OCI-LY3 (cell line): ENCODE measurements around the gene RPL21.
"Not testable (repeated sequence)": the region's sequence is repeated elsewhere in the genome, so short reads cannot be mapped to it uniquely, and the experiment has no call there.

Source experiments
- H2AFZ ChIP-seq: fragments of 200-600, 300-600 bp; shearing (Covaris generic); 2 replicates; pipeline ENCODE4 v1.6.0; 2014; ENCODE audit warnings: antibody characterized with exemption, low read depth, low read length
- H3K27ac ChIP-seq: fragments of 200-600, 300-600 bp; sonication (generic); 2 replicates; pipeline ENCODE4 v1.5.1; 2014; ENCODE audit warnings: mild to moderate bottlenecking, low read length, moderate library complexity, mixed read lengths
- H3K27me3 ChIP-seq: fragments of 200-600, 300-600 bp; sonication (generic); 2 replicates; pipeline ENCODE4 v1.6.1; 2014; ENCODE audit warnings: low read depth, low read length, mixed read lengths
- H3K36me3 ChIP-seq: fragments of 200-600, 300-600 bp; sonication (generic); replicated peaks from 2 replicates; pipeline ENCODE3; 2014; ENCODE audit warnings: low read depth, low read length, mixed read lengths
- H3K4me1 ChIP-seq: fragments of 300-600, 200-600 bp; sonication (generic); 2 replicates; pipeline ENCODE4 v1.6.1; 2014; ENCODE audit warnings: low read length, mixed read lengths
- H3K4me2 ChIP-seq: fragments of 200-600, 300-600 bp; sonication (generic); 2 replicates; pipeline ENCODE4 v1.6.1; 2014; ENCODE audit warnings: low read length, mixed read lengths
- H3K4me3 ChIP-seq: fragments of 300-600, 200-600 bp; sonication (generic); 2 replicates; pipeline ENCODE4 v1.5.1; 2014; ENCODE audit warnings: antibody characterized with exemption, mild to moderate bottlenecking, low read length, moderate library complexity
- H3K79me2 ChIP-seq: fragments of 300-600, 200-600 bp; shearing (Covaris generic); 2 replicates; pipeline ENCODE4 v1.6.1; 2014; ENCODE audit warnings: mild to moderate bottlenecking, low read length, mixed read lengths
- H3K9ac ChIP-seq: fragments of 300-600, 200-600 bp; shearing (Covaris generic); 2 replicates; pipeline ENCODE4 v1.6.0; 2014; ENCODE audit warnings: mild to moderate bottlenecking, low read length, moderate library complexity
- H3K9me3 ChIP-seq: fragments of 200-600, 300-600 bp; shearing (Covaris generic); 2 replicates; pipeline ENCODE4 v1.6.1; 2014; ENCODE audit warnings: low read length, mixed read lengths; ENCODE audit not compliant: insufficient read depth
- H4K20me1 ChIP-seq: fragments of 200-600, 300-600 bp; sonication (generic); 2 replicates; pipeline ENCODE4 v1.6.1; 2016; ENCODE audit warnings: low read length, mixed read lengths; ENCODE audit not compliant: insufficient read depth
- EZH2phosphoT487 ChIP-seq: fragments of 200-600 bp; shearing (Covaris generic); IDR thresholded peaks from 2 replicates; pipeline ENCODE4 v1.6.1; 2018; ENCODE audit warnings: antibody characterized with exemption, mixed run types, low read depth
- TF ChIP-seq, protein P1 (sequence below): fragments of 200-600, 300-600 bp; sonication (generic); IDR thresholded peaks from 2 replicates; pipeline ENCODE4 v1.5.1; 2014; ENCODE audit warnings: antibody characterized with exemption, low read length, low read depth

The RPL21 gene

GRCh38 chr13:27296496-27296895, 45.1 kb downstream of the RPL21 start:
- H3K79me2 ChIP-seq: no peaks in the 10 kb centered on the region
- no peaks in the 10 kb centered on the region for H3K36me3 ChIP-seq
- H3K27me3 ChIP-seq: peaks cover 50% of the 10 kb centered on the region
- TF ChIP-seq EZH2phosphoT487: no peak
- TF ChIP-seq, protein P1, sequence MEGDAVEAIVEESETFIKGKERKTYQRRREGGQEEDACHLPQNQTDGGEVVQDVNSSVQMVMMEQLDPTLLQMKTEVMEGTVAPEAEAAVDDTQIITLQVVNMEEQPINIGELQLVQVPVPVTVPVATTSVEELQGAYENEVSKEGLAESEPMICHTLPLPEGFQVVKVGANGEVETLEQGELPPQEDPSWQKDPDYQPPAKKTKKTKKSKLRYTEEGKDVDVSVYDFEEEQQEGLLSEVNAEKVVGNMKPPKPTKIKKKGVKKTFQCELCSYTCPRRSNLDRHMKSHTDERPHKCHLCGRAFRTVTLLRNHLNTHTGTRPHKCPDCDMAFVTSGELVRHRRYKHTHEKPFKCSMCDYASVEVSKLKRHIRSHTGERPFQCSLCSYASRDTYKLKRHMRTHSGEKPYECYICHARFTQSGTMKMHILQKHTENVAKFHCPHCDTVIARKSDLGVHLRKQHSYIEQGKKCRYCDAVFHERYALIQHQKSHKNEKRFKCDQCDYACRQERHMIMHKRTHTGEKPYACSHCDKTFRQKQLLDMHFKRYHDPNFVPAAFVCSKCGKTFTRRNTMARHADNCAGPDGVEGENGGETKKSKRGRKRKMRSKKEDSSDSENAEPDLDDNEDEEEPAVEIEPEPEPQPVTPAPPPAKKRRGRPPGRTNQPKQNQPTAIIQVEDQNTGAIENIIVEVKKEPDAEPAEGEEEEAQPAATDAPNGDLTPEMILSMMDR: no peak
- H3K4me2 ChIP-seq: no peak overlapping the region
- no peak overlapping the region for H3K4me3 ChIP-seq
- no peak overlapping the region for H3K9ac ChIP-seq
- H2AFZ ChIP-seq: no peak overlapping the region
- H4K20me1 ChIP-seq: no peaks in the 10 kb centered on the region
- H3K27ac ChIP-seq: no peak overlapping the region
- no peaks in the 10 kb centered on the region for H3K9me3 ChIP-seq
- no peaks in the 10 kb centered on the region for H3K4me1 ChIP-seq

DNA sequence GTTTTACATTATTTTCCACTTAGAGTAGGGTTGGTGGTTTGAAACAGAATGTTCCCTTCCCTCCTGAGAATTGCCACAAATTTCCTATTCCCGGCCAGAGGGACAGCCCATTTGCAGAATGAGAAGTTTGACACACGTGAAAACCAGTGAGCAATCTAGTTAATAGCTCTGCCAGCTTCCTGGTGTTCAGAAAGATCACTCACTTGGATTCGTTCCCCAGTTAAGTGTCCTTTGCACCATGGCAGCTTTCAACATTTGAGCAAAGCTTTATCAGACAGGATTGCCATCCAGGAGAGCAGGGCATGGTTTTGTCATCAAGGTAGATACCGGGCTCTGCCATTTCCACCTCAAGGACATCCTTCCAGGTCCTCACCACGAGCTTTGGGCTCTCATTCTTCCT, 47.5 kb downstream of the RPL21 start:
- no peaks in the 10 kb centered on the region for H3K36me3 ChIP-seq
- H3K4me3 ChIP-seq: no peak overlapping the region
- TF ChIP-seq EZH2phosphoT487: no peak
- TF ChIP-seq, protein P1: no peak
- no peak overlapping the region for H2AFZ ChIP-seq
- H4K20me1 ChIP-seq: no peaks in the 10 kb centered on the region
- H3K27me3 ChIP-seq: peaks cover 42% of the 10 kb centered on the region
- H3K4me2 ChIP-seq: no peak overlapping the region
- no peaks in the 10 kb centered on the region for H3K4me1 ChIP-seq
- no peaks in the 10 kb centered on the region for H3K9me3 ChIP-seq
- no peaks in the 10 kb centered on the region for H3K79me2 ChIP-seq
- no peak overlapping the region for H3K27ac ChIP-seq
- H3K9ac ChIP-seq: no peak overlapping the region

DNA sequence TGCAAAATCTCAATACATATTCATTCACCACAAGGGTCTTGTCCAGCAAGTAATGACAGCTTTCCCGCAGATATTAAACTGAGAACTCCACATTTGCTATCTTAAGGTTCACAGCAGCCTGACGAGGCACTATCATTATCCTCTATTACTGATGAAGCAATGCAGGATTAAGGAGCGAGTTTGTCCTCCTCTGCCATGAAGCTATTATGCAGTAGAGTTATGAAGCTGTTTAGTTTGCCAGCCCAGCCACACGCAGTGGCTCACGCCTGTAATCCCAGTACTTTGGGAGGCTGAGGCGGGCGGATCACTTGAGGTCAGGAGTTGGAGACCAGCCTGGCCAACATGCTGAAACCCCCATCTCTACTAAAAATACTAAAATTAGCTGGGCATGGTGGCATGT, 49.0 kb downstream of the RPL21 start:
- H3K79me2 ChIP-seq, H3K4me3 ChIP-seq, H3K27ac ChIP-seq, H3K4me2 ChIP-seq, H3K4me1 ChIP-seq, H3K9ac ChIP-seq, H4K20me1 ChIP-seq, H3K36me3 ChIP-seq, H3K9me3 ChIP-seq, H2AFZ ChIP-seq: not testable (repeated sequence)
- H3K27me3 ChIP-seq: peaks cover 26% of the 10 kb centered on the region; the same call in 1 of the 2 replicates

DNA sequence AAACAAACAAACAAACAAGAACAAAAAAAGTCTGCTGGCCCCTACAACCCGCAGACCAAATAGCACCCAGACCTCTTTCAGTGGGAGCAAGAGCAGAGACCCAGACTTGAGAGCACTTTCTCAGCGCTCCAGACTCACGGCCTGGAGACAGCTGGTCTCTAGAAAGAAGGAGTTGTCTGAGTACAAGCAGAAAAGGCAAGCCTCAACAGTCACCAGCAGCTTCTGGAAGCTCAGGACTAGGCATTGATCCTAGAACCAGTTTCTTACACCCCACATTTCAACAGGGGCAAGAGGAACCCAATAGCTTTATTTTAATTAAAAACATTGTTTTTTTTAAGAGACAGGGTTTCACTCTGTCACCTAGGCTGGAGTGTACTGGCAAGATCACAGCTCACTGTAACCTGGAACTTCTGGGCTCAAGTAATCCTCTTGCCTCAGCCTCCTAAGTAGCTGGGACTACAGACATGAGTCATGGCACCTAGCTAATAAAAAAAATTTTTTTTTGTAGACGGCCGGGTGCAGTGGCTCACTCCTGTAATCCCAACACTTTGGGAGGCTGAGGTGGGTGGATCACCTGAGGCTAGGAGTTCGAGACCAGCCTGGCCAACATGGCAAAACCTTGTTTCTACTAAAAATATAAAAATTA, 49.7 kb downstream of the RPL21 start:
- H3K79me2 ChIP-seq: no peaks in the 10 kb centered on the region
- H3K27ac ChIP-seq: no peak overlapping the region
- H3K4me3 ChIP-seq: no peak overlapping the region
- H3K27me3 ChIP-seq: peaks cover 20% of the 10 kb centered on the region; the same call in 1 of the 2 replicates
- H2AFZ ChIP-seq: no peak overlapping the region
- no peaks in the 10 kb centered on the region for H3K4me1 ChIP-seq
- no peaks in the 10 kb centered on the region for H3K36me3 ChIP-seq
- TF ChIP-seq, protein P1: no peak
- TF ChIP-seq EZH2phosphoT487: no peak
- H3K9ac ChIP-seq: no peak overlapping the region
- no peak overlapping the region for H3K4me2 ChIP-seq
- H3K9me3 ChIP-seq: no peaks in the 10 kb centered on the region
- H4K20me1 ChIP-seq: no peaks in the 10 kb centered on the region
